CD14-positive monocyte (primary cell): ENCODE results near the gene SNX14. TPM values are rescaled to one million over a fixed set of nuclear protein-coding genes. Genes with fewer than 3 reads are reported as not detected.

Experiments used
- DNase-seq, 3 donors: peaks; one replicate each; pipeline ENCODE4 v3.0.0-alpha.2; 2011 to 2022
- H2AFZ ChIP-seq: 2 replicates; pipeline ENCODE4 v1.6.0; 2012; ENCODE audit warnings: mild to moderate bottlenecking, low read depth, low read length, inconsistent platforms; ENCODE audit not compliant: insufficient read depth, poor library complexity, severe bottlenecking
- H3K27ac ChIP-seq, 2 donors: 1 replicate in 1 of 2; 2 replicates in 1 of 2; pipeline ENCODE4 v1.5.1; 2012 to 2013; ENCODE audit warnings: low read length in 2 of 2, control low read depth in 1 of 2, inconsistent platforms in 1 of 2, low read depth in 1 of 2, mild to moderate bottlenecking in 1 of 2
- H3K27me3 ChIP-seq, 2 donors: one replicate each; pipeline versions ENCODE4 v1.6.0 to v1.6.1; 2011 to 2013; ENCODE audit warnings: low read length in 2 of 2; ENCODE audit not compliant: control insufficient read depth in 2 of 2, insufficient read depth in 2 of 2
- H3K36me3 ChIP-seq, 2 donors: replicated peaks in 1 of 2; 1 replicate in 1 of 2; 2 replicates in 1 of 2; pipeline versions ENCODE4 v1.5.1 to v1.6.1; 2012 to 2013; ENCODE audit warnings: low read length in 2 of 2, control low read depth in 1 of 2, inconsistent platforms in 1 of 2, mild to moderate bottlenecking in 1 of 2; ENCODE audit not compliant: insufficient read depth in 2 of 2, control insufficient read depth in 1 of 2
- H3K4me1 ChIP-seq, 2 donors: 1 replicate in 1 of 2; 2 replicates in 1 of 2; pipeline versions ENCODE4 v1.5.1 to v1.6.1; 2012 to 2013; ENCODE audit warnings: low read length in 2 of 2, control low read depth in 1 of 2, inconsistent platforms in 1 of 2, mild to moderate bottlenecking in 1 of 2, moderate library complexity in 1 of 2; ENCODE audit not compliant: insufficient read depth in 2 of 2, control insufficient read depth in 1 of 2
- H3K4me2 ChIP-seq: replicated peaks from 2 replicates; pipeline ENCODE3; 2012; ENCODE audit warnings: low read length, moderate library complexity, mild to moderate bottlenecking; ENCODE audit not compliant: poor library complexity, severe bottlenecking; ENCODE audit errors: extremely low read depth
- H3K4me3 ChIP-seq, 3 experiments: fragments of 200-600 bp in 1 of 3; sonication (generic) in 1 of 3; replicated peaks in 1 of 3; 1 replicate in 2 of 3; 2 replicates in 1 of 3; pipeline ENCODE4 v1.5.1; 2011 to 2013; ENCODE audit warnings: low read length in 3 of 3, mild to moderate bottlenecking in 3 of 3, control low read depth in 2 of 3, low read depth in 2 of 3, inconsistent platforms in 1 of 3, moderate library complexity in 1 of 3
- H3K79me2 ChIP-seq: 2 replicates; pipeline ENCODE4 v1.6.0; 2012; ENCODE audit warnings: mild to moderate bottlenecking, control low read depth, inconsistent platforms, low read length, moderate library complexity; ENCODE audit not compliant: insufficient read depth
- H3K9ac ChIP-seq: 2 replicates; pipeline ENCODE4 v1.6.0; 2017; ENCODE audit warnings: low read length, mild to moderate bottlenecking; ENCODE audit not compliant: insufficient read depth, poor library complexity, severe bottlenecking
- H3K9me3 ChIP-seq, 2 donors: replicated peaks in 1 of 2; 1 replicate in 1 of 2; 2 replicates in 1 of 2; pipeline versions ENCODE4 v1.5.1 to v1.6.1; 2012 to 2013; ENCODE audit warnings: low read length in 2 of 2, control low read depth in 1 of 2; ENCODE audit not compliant: control insufficient read depth in 1 of 2, insufficient read depth in 1 of 2
- H4K20me1 ChIP-seq: 2 replicates; pipeline ENCODE4 v1.6.0; 2012; ENCODE audit warnings: mild to moderate bottlenecking, low read length, control low read depth, moderate library complexity; ENCODE audit not compliant: insufficient read depth
- H3K27ac Mint-ChIP-seq, 7 donors: one replicate each; pipeline ENCODE4 v1.8.0; 2020; ENCODE audit warnings: mild to moderate bottlenecking in 7 of 7, mixed read lengths in 7 of 7, moderate library complexity in 6 of 7, inconsistent platforms in 2 of 7
- H3K27me3 Mint-ChIP-seq, 3 donors: one replicate each; pipeline ENCODE4 v1.8.0; 2021 to 2022; ENCODE audit warnings: low read depth in 3 of 3, mild to moderate bottlenecking in 3 of 3, mixed read lengths in 3 of 3, moderate library complexity in 3 of 3, inconsistent platforms in 1 of 3
- H3K36me3 Mint-ChIP-seq, 2 donors: one replicate each; pipeline ENCODE4 v1.8.0; 2020; ENCODE audit warnings: mixed read lengths in 2 of 2, inconsistent platforms in 1 of 2, mild to moderate bottlenecking in 1 of 2
- H3K4me1 Mint-ChIP-seq: one replicate; pipeline ENCODE4 v1.8.0; 2020; ENCODE audit warnings: mild to moderate bottlenecking, mixed read lengths
- H3K4me3 Mint-ChIP-seq, 2 donors: one replicate each; pipeline ENCODE4 v1.8.0; 2020; ENCODE audit warnings: mild to moderate bottlenecking in 2 of 2, mixed read lengths in 2 of 2, moderate library complexity in 1 of 2
- H3K9me3 Mint-ChIP-seq, 7 donors: one replicate each; pipeline ENCODE4 v1.8.0; 2020 to 2022; ENCODE audit warnings: mixed read lengths in 7 of 7, mild to moderate bottlenecking in 6 of 7, moderate library complexity in 6 of 7, inconsistent platforms in 2 of 7
- WGBS: methylation state at CpG from one replicate; pipeline ENCODE4 v1.1.5; 2013; ENCODE audit warnings: missing lambda C conversion rate; ENCODE audit not compliant: insufficient coverage; 5-methylcytosine and 5-hydroxymethylcytosine counted together
- intact Hi-C, 2 donors: fragments of 100-400 bp; cut with micrococcal nuclease; formaldehyde crosslinking; loops; one replicate each; pipeline versions ENCODE4 v1.15.0 to v1.15.1; 2023
- polyA plus RNA-seq, 3 donors: library from polyadenylated mRNA; depleted of rRNA in 1 of 3; unstranded in 2 of 3; stranded (reverse) in 1 of 3; fragments of 300-500 nt in 2 of 3; fragments of >200 nt in 1 of 3; fragmentation: Illumina TruSeq in 2 of 3; gene quantifications; 1 replicate in 2 of 3; 2 replicates in 1 of 3; pipeline ENCODE4 v1.2.3, GENCODE V29; 2012 to 2021
- TF ChIP-seq, protein P1 (sequence below): fragments of 200-600 bp; IDR thresholded peaks from one replicate; pipeline ENCODE4 v1.8.0; 2022; ENCODE audit warnings: antibody characterized with exemption, mild to moderate bottlenecking

The SNX14 gene
- polyA plus RNA-seq, 3 donors = 40.2 to 75.6 (median 73.3) TPM

DNA sequence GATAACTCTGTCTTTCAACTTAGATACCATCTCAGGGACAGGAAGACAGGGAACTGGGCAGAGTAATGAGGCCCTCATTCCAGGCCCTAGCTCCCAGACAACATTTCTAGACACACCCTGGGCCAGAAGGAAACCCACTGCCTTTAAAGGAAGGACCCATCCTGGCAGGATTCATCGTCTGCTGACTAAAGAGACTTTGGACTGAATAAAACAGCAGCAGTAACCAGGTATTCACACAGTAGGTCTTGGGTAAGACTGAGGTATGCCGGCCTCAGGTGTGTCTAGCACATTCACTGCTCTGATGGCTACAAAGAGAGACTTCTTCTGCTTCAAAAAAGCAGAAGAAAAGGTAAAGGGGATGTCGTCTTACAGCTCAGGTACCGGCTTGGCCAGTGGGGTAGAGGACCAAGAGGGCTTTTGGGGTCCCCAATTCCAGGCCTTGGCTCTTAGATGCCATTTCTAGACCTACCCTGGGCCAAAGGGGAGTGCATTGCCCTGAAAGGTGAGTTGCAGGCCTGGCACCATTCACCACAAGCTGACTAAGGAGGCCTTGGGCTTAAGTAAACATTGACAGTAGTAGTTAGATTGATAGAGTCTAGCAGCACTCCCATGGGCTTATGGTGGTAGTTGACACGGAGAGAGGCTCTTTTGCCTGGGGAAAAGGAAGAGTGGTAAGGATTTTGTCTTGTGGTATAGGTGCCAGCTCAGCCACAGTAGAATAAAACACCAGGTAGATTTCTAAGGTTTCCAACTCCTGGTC, 13.4 kb downstream of the SNX14 start:
- TF ChIP-seq, protein P1, sequence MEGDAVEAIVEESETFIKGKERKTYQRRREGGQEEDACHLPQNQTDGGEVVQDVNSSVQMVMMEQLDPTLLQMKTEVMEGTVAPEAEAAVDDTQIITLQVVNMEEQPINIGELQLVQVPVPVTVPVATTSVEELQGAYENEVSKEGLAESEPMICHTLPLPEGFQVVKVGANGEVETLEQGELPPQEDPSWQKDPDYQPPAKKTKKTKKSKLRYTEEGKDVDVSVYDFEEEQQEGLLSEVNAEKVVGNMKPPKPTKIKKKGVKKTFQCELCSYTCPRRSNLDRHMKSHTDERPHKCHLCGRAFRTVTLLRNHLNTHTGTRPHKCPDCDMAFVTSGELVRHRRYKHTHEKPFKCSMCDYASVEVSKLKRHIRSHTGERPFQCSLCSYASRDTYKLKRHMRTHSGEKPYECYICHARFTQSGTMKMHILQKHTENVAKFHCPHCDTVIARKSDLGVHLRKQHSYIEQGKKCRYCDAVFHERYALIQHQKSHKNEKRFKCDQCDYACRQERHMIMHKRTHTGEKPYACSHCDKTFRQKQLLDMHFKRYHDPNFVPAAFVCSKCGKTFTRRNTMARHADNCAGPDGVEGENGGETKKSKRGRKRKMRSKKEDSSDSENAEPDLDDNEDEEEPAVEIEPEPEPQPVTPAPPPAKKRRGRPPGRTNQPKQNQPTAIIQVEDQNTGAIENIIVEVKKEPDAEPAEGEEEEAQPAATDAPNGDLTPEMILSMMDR = no peak
- Mint-ChIP-seq H3K27me3 (peaks cover 0 to 1% (median 0%) of the 10 kb centered on the region in 3 donors), H3K9me3 (peaks cover 8 to 29% (median 21%) of the 10 kb centered on the region in 7 donors), H3K36me3 (peaks cover 18 to 30% of the 10 kb centered on the region in 2 donors), H3K27ac (peak overlapping the region in 2 of 7 donors; percentile 17 to 21), H3K4me3 (no peak overlapping the region), H3K4me1 (peaks cover 10% of the 10 kb centered on the region)
- Histone ChIP-seq H4K20me1 (peaks cover 69% of the 10 kb centered on the region), H3K79me2 (peaks cover 98% of the 10 kb centered on the region), H3K36me3 (peaks cover 6 to 31% of the 10 kb centered on the region in 2 donors), H3K27ac (peak overlapping the region in 1 of 2 donors; percentile 8), H3K4me3 (no peak overlapping the region), H3K9ac (no peak overlapping the region), H3K4me1 (peaks cover 9 to 12% of the 10 kb centered on the region in 2 donors), H2AFZ (no peak overlapping the region), H3K27me3 (no peaks in the 10 kb centered on the region), H3K9me3 (no peaks in the 10 kb centered on the region), H3K4me2 (no peak overlapping the region)
- 95% methylated on average over 4 of the region's 5 CpGs for WGBS
- intact Hi-C loops = no loop called here
- no peak for DNase-seq

DNA sequence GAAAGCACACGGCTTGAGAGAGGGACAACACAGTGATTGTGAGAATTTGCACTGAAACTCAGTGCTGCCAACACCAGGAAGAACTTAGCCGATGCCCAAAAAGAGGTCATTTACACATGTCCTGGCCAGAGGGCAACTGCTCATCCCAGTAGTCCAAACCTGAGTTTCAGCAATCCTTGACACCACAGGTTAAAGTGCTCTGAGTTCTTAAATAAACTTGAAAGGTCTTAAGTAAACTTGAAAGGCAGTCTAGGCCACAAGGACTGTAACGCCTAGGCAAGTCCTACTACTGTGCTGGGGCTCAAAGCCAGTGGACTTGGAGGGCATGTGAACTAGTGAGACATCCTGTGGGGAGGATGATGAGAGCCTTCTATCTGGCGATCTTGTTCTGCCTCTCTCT, 14.1 kb downstream of the SNX14 start:
- peaks cover 9 to 12% of the 10 kb centered on the region in 2 donors for H3K4me1 ChIP-seq

More for the DNA sequence above, 14.1 kb downstream of the SNX14 start:
- Histone ChIP-seq H3K36me3 (peaks cover 6 to 31% of the 10 kb centered on the region in 2 donors), H3K9me3 (no peaks in the 10 kb centered on the region), H3K79me2 (peaks cover 98% of the 10 kb centered on the region), H4K20me1 (peaks cover 76% of the 10 kb centered on the region), H3K27me3 (no peaks in the 10 kb centered on the region), H3K4me3 (no peak overlapping the region), H3K27ac (no peak overlapping the region), H3K9ac (no peak overlapping the region), H3K4me2 (no peak overlapping the region), H2AFZ (no peak overlapping the region)
- 91% methylated on average over 3 of the region's 4 CpGs for WGBS
- Mint-ChIP-seq H3K27ac (peak overlapping the region in 3 of 7 donors; percentile 11 to 22 (median 17)), H3K36me3 (peaks cover 19 to 30% of the 10 kb centered on the region in 2 donors), H3K27me3 (peaks cover 0 to 2% (median 1%) of the 10 kb centered on the region in 3 donors), H3K4me3 (no peak overlapping the region), H3K4me1 (peaks cover 12% of the 10 kb centered on the region), H3K9me3 (peaks cover 8 to 24% (median 19%) of the 10 kb centered on the region in 7 donors)
- no peak for DNase-seq
- intact Hi-C loops = no loop called here
- TF ChIP-seq, protein P1 = no peak
